Measurements from ENCODE around the gene CRY2. TPM values are rescaled to one million over a fixed set of nuclear protein-coding genes. Genes with fewer than 3 reads are reported as not detected.

Gene CRY2
- total RNA-seq, 2 experiments from 2014 or later, result 14.3 to 14.7 TPM

DNA sequence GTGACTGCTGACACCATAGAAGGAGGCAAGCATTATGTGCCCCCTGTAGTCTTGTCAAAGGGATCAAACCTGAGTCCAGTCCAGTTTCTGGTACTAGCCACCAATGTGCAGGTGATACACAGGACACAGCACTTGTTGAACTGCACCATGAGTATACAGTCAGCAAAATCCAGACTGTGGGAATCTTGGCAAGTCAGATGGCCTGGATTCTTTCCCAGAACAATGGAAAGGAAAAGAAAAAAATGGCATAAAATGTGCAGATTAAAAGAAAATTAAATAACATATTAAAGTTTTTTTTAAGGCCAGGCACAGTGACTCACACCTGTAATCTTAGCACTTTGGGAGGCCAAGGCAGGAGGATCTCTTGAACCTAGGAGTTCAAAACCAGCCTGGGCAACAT lies 16.8 kb downstream of the CRY2 start:
- ChIA-PET POLR2A (no interaction called here), CTCF (interaction anchor here (1.7 kb wide), 1 partner anchor 10 kb away, joined by 4 read pairs; no protein-coding TSS in a partner anchor)

DNA sequence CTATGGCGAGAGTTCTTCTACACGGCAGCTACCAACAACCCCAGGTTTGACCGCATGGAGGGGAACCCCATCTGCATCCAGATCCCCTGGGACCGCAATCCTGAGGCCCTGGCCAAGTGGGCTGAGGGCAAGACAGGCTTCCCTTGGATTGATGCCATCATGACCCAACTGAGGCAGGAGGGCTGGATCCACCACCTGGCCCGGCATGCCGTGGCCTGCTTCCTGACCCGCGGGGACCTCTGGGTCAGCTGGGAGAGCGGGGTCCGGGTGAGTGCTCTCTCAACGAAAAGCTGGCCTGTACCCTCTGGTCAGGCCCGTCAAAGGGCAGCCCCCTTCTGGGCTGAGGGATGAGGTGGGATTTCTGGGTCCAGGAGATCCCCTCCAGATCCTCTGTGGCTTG lies 22.3 kb downstream of the CRY2 start:
- ChIA-PET CTCF (no interaction called here), POLR2A (no interaction called here)

DNA sequence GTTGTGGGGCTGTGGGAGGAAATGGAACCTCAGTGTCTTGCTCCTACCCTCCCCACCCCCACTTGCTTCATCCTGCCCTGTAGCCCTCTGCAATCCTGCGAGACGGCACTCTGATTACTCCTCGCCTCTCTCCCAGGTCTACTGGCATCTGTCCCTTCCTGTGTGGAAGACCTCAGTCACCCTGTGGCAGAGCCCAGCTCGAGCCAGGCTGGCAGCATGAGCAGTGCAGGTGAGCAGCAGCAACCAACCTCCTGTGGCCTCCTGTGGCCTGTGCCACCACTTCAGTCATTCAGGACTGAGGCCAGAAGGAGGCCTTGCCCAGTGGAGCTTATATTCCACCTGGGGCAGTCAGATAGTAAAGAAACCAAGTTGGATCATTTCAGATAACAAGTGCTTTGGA lies 23.4 kb downstream of the CRY2 start:
- POLR2A ChIA-PET, result no interaction called here
- CTCF ChIA-PET, result no interaction called here

DNA sequence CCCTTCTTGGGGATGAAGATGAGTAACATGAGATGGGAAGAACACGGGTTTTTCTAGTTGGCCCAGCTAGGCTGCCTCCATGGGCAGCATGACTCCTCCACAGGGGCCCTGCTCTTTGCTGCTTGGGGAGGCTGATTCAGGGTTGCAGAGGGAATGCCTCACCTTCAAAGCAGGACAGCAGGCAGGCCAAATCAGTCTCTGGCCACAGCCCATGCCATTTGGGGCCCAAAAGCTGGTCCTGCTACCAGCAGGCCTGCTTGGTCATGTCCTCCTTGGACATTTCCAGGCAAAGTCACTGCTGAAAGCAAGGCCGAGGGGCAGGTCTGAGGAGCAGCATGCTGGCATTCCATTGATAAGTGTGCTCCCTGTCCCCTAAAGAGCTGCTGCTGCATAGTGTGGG lies 24.4 kb downstream of the CRY2 start:
- ChIA-PET POLR2A (no interaction called here), CTCF (interaction anchor here (1.2 kb wide), 1 partner anchor 21 kb away, joined by 3 read pairs; no protein-coding TSS in a partner anchor)

DNA sequence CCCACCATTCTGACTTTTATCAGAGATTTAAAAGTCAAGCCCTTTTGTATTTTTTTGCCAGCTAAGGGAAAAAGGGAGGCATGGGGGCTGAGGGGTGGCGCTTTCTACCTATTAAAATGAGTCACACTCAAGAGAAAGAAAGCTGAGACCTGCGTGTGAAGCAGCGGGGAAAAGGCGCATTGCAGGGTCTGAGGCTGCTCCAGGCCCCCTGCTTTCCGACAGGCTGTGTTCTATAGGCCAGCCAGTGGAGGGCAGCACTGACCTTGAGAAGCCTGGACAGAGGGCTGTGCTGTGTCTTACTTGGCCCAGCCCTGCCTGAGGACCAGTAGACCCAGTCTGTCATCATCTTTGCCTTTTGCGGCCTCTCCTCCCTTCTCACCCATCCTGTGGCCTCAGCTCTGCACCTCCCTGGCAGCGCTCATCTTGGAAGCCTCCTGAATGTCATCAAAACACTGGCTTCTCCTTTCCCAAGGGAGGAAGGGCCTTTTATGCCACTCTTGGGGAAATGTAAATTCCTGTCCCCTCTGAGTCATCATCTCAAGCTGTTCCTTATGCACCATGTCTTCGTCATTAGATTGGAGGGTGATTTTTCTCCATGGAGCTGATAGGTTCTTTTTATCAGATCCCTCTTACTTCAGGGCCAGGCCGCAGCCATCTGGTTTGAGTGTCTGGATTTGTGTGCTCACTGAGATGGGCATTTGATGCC lies 25.5 kb downstream of the CRY2 start:
- CTCF ChIA-PET, result no interaction called here

DNA sequence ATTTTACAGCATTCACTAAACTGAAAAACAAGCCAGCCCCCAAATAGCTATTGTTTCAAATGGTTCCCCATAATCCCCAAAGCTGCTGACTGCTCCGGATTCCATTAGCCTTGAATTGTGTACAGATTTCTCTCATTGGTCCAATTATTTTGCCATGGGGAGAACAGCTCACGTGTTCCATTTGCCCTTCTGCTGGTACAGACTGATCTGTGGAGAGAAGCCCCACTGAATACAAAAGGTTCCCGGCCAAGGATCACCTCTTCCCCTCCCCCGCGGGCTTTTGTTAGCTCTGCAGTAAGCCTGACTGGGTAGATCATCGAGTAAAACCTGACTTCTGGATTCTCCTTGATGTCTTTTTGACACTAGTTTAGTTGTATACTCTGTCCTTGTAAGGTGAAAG lies 29.1 kb downstream of the CRY2 start:
- ChIA-PET CTCF (no interaction called here), POLR2A (no interaction called here)

More for the DNA sequence above, 25.5 kb downstream of the CRY2 start:
- POLR2A ChIA-PET, result interaction anchor here (0.5 kb wide), 1 partner anchor 24 kb away, joined by 4 read pairs; no protein-coding TSS in a partner anchor

DNA sequence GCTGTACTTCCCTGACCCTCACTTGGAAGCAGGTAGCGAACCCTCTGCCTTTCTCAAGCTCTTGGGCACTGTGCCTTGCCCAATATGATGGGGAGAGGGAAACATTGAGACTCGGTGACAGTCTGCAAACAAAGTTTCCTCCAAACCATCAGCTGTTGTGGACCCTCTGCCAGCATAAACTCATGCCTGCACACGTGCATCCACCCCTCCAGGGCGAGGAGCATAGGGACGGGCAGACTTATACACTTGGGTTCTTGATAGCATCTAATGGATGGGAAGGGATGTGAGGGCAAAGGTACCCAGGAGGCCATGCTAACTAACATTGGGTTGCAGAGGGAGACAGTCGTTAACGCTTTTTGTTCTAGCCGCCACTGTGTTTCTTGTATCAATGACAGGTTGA lies 29.9 kb downstream of the CRY2 start:
- ChIA-PET POLR2A (no interaction called here), CTCF (no interaction called here)

DNA sequence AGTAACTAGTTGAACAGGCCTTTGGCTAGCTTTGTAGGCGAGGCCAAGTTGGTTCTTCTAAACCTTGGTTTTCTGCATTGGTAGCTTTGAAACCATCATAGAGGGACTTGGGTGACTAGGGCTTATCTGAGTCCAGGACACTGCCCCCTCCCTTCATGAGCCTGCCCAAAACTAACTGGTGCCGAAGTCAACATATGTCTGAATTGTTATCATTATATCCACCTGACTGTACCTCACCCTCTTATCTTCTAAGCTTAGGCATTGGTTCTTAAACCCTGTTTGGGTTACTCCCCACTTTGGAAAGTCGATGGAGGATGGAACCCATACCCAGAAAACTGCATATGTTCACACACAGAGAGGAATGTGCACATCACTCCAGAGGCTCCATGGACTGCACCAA lies 30.6 kb downstream of the CRY2 start:
- ChIA-PET POLR2A (no interaction called here), CTCF (no interaction called here)

DNA sequence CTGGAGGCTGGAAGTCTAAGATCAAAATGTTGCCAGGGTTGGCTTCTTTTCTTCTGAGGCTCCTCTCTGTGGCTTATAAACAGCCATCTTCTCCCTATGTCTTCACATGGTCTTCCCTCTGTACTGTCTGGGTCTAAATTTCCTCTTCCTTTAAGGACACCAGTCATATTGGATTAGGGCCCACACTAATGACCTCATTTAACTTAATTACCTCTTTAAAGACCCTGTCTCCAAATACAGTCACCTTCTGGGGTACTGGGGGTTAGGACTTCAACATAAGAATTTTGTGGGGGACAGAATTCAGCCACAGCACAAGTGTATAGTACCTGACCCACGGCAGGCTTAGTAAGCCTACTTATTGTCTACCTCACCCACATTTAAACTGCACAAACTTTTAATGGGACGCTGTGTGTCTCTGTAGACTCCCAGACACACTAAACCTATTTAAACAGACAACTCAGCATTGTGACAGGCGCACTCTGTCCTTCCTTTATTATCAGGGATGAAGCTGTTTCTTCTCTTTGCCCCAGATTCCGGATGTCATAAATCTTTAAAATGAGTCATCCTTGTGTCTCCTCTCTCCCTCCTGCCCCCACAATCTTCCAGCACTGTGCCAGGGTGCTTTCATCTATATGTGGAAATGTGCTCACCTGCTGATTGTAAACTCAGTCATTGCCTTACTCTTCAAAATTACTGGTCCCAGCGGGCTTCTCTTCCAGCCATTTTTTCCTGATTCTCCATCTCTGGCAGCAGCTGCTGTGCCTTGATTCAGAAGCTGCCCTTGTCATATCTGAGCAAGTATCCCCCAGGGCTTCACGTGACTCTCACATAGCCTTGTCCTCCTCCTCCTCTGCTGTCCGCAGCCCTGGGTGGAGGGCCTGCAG lies 32.8 kb downstream of the CRY2 start:
- ChIA-PET CTCF (interaction anchor here (1.2 kb wide), 1 partner anchor 50 kb away, joined by 3 read pairs; no protein-coding TSS in a partner anchor), POLR2A (no interaction called here)

DNA sequence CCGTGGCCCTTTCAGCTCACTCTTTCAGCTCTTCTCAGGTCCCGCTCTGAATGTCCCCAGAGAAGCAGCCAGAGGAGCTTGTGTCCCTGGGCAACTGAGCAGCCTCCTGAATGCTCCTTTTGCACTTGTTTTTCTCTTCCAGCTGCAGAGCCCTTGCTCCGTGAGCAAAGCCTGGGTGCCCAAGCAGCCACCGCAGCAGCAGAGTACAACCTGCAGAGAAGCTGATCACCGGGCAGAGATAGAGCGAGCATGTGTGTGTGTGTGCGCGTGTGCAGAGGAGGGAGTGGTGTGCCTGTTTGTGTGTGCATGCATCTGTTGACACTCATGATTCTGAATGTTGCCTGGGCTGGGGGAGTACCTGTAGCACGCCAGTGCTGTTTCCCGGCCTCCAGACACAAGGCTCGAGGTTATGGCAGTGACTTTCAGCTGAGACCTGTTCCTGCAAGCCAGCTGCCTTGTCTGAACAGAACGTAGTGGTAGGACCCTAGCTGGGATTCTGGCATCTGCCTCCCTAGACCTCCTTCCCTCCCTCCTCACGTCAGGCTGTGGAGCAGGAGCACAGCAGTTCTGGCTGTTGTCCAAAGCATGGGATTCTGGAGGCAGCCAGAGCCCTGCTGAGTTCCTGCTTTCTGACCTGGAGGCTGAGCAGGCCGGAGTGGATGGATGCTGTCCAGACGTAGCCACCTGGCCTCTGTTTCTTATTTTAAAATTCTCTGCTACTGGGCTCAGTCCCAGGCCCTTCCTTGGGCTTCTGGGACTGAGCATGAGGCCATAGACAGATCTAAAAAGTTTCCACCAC lies 33.7 kb downstream of the CRY2 start:
- CTCF ChIA-PET, result no interaction called here
- POLR2A ChIA-PET, result no interaction called here

DNA sequence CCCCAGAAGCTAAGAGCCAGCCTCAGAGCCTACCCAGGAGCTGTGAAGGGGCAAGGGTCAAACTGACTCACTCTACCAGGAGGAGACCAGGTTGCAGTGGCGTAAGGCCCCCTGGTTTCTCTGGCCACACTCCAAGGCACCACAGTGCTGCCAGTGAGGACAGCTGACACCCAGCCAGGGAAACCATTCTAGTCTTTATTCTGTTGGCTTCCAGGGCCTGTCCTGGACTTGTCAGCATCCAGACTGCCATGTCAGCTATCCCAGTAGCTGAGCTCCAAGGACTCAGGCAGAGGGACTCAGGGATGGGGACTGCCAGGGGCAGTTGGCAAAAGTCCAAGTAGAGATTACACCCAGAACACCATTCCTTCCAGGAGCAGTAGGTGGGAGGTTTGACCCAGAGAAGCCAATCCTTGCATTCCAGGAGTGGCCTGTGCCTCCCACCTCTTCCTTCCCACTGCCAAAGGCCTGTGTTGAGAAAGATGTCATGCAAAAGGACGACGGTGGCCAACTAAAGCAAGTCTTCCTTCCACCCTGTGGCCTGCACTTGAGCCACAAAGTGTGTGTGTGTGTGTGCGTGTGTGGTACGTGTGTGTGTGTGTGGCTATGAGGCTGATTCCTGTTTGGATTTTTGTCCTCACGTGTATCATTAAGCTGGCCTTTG lies 34.6 kb downstream of the CRY2 start:
- CTCF ChIA-PET, result no interaction called here
- POLR2A ChIA-PET, result no interaction called here

DNA sequence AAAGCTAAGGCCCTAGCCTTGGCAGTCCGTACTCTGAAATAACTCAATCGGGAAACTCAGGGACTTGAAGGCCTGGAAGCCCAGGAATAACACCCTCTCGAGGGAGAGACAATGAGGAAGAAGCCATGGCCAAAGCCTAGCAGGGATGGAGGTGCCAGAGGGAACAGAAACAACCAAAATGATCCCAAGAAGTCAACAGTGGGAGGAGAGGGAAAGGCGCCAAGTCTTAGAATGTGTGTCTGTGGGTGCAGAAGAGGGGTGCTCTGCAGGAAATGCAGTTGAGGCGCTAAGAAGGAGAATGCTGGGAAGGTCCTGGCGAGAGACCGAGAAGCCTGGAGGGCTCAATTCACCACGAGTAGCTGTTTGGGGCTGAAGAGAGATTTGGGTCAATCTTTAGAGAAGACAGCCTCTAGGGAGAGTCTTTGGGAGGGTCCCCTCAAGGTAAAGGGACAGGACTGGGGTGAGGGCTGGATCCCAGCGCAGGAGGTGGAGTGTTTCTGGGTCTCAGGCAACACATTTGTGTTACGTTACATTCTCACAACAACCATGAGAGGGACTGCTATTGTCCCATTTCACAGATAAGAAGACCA lies 37.4 kb downstream of the CRY2 start:
- ChIA-PET CTCF (no interaction called here), POLR2A (no interaction called here)

DNA sequence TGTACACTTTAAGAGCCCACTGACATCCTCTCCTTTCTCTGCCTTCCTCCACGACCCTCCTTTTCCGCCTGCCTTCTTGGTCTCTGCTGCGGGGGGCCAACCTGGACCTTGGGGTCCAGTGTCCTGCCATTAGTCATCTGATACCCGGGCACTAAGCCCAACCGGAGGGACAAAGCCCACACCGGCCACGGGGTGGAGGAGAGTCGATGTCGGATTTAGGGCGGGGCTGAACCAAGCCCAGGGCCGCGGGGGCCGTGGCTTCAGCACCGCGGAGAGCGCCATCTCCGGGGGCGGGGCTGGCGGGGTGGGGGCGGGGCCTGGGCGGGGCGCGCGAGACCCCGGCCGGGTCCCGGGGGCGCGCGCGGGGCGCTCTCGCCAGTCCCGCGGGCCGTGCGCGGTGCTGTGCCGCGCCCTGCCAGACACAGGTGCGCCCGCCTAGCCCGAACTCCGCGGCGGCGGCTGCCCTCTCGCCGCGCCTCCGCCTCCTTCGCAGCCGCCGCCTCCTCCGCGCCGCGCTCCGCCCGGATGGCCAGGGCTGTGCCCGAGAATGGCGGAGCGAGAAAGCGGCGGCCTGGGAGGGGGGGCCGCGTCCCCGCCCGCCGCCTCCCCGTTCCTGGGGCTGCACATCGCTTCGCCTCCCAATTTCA lies 38.1 kb downstream of the CRY2 start, which contains the start of gene MAPK8IP1:
TSS of gene MAPK8IP1 (plus strand) at position 378 of the 647 bp plus-strand sequence. CDS start at position 548, 170 bp downstream.
- POLR2A ChIA-PET, result no interaction called here
- CTCF ChIA-PET, result no interaction called here

DNA sequence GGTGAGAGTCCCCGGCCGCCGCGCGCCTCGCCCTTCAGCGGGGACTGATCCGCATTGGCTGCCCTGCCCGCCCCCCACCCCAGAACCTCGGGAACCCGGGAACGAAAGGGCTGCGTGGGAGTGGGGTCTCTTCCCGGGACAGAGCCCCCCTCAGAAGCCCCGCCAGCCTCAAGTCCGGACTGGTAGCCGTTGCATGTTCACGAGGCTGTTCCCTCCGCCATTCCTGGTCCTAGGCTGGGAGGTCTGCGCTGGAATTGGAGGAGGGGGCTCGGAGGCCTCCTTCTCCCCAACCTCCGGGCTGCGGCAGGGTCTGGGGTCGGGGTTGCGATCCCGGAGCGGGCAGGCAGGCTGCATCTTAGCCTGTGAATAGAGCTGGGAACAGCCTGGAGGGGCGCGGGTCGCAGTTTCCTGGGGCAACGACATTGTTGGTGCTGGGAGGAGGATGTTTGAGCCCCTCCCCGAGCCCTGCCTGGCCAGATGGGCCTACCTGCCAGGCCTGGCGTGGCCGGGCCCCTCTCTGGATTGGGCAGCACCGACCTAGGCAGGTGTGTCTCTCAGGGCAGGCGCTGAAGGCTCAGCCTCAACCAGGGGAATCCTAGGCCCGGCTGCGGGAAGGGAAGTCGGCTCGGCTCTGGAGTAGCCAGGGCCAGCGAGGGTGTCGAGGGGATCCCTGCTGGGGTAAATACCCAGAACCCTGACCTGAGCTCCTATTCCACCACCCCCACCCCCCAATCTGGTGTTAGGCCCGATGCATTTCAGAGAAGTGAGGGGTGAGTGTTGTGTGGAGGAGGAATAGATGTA lies 38.8 kb downstream of the CRY2 start:
- POLR2A ChIA-PET, result no interaction called here
- CTCF ChIA-PET, result no interaction called here

DNA sequence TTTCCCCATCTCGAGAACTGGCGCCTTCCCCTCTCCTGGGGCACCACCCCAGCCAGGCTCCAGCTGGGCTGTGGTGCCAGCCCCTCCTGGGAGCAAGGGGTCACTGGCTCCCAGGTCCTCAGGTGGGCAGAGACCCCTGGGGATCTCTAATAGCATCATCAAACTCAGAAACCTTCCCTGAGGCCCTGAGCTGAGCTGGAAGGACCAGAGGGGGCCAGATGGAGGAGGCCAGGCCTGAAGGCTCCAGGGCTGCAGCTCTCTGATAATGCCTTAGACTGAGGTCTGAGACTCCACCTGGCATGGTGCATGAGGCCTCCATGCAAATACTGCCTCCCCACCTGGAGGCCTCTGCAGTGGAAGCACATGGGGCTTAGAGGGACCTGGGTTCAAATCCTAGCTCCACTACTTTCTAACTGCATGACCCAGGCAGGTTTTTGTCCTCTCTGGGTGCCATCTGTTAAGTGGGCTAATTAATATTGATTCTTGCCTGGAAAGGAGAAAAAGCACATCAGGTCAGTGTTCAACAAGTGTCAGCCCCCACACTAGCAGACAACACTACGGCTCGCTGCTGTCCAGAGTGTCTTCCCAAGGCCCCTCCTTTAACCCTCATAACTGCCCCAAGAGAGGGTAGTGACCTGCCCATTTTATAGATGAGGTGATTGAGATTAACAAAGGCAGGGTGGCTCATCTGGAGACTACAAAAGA lies 39.7 kb downstream of the CRY2 start:
- ChIA-PET CTCF (no interaction called here), POLR2A (no interaction called here)

DNA sequence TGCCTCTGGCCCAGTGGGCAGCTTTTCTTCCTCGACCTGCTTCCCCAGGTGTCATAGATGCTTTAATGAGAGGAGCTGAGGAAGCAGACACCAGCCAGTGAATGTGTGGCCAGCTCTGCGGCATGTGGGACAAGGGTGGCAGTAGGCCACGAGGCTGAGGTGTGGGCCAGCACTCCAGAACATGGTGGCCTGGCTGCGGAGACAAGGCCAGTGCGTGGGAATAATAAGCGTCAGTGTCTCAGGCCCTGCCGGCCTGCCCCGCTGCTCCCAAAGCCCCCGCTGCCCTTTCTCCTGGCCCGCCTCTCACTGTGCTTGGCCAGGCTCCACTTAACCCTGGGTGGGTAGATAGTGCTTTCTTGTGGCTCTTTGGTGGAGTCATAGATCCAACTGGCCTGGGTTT lies 40.3 kb downstream of the CRY2 start:
- ChIA-PET CTCF (no interaction called here), POLR2A (no interaction called here)

DNA sequence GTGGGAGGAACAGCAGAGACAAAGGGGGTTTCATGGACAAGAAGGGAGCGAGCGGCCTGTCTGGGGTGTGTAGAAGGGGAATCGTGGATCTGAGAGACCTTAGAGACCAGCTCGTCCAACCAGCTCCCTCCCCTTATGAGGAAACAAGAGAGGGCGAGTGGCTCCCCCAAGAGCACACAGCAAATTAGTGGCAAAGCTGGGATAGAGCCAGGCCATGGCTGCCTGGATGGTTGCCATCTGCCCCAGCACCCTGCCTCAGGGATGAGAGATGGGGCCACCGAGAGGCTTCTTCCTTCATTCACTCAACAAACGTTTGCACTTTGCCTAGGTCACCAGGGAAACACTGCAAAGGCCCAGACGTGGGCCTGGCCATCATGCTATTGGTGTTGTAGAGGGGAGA lies 42.3 kb downstream of the CRY2 start:
- POLR2A ChIA-PET, result no interaction called here
- CTCF ChIA-PET, result no interaction called here

DNA sequence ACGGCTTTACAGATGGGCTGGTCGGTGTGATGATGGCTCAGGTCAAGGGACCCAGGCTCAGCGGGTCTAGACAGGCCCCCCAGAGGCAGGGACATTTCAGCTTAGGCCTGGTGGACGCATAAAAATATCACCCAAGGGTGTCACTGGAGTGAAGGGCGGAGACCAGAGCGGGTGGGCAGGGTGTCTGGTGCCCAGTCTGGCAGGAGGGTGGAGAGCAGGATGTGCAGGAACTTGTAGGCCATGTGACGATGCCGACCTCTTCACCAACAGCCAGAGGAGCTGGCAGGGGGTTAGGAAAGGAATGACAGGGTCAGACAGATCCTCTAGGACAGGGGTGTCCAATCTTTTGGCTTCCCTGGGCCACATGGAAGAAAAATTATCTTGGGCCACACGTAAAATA lies 42.7 kb downstream of the CRY2 start:
- ChIA-PET CTCF (no interaction called here), POLR2A (no interaction called here)
